Natural killer cell (primary cell): ENCODE measurements around the gene SPATA31E1. TPM values are rescaled to one million over a fixed set of nuclear protein-coding genes. Genes with fewer than 3 reads are reported as not detected.

Experiments
- ATAC-seq, 3 donors: fragments of 150-1000 bp in 2 of 3; fragments of 200-7000 bp in 1 of 3; cut with Tn5 transposase; 1 replicate in 1 of 3; 2 replicates in 2 of 3; pipeline ENCODE4 v1.10.0; 2021; ENCODE audit warnings: mild to moderate bottlenecking in 2 of 3, moderate library complexity in 2 of 3
- DNase-seq, 2 donors: peaks; one replicate each; pipeline versions ENCODE4 v3.0.0 to v3.0.0-alpha.2; 2013 to 2021; ENCODE audit warnings: mixed read lengths in 1 of 2
- H3K27ac ChIP-seq: one replicate; pipeline ENCODE4 v1.5.1; 2013; ENCODE audit warnings: mild to moderate bottlenecking, low read length
- H3K27me3 ChIP-seq: one replicate; pipeline ENCODE4 v1.6.1; 2013; ENCODE audit warnings: low read length; ENCODE audit not compliant: control insufficient read depth, insufficient read depth
- H3K36me3 ChIP-seq: one replicate; pipeline ENCODE4 v1.6.1; 2013; ENCODE audit warnings: low read length; ENCODE audit not compliant: control insufficient read depth, insufficient read depth
- H3K4me1 ChIP-seq: one replicate; pipeline ENCODE4 v1.6.1; 2013; ENCODE audit warnings: low read length; ENCODE audit not compliant: control insufficient read depth, insufficient read depth
- H3K4me3 ChIP-seq: one replicate; pipeline ENCODE4 v1.5.1; 2013; ENCODE audit warnings: low read length
- H3K9me3 ChIP-seq: one replicate; pipeline ENCODE4 v1.6.1; 2013; ENCODE audit warnings: low read length; ENCODE audit not compliant: control insufficient read depth, insufficient read depth
- H3K27ac Mint-ChIP-seq, 2 donors: one replicate each; pipeline ENCODE4 v1.8.0; 2022; ENCODE audit warnings: mild to moderate bottlenecking in 2 of 2, mixed read lengths in 2 of 2, moderate library complexity in 1 of 2
- H3K27me3 Mint-ChIP-seq, 2 donors: one replicate each; pipeline ENCODE4 v1.8.0; 2022; ENCODE audit warnings: low read depth in 2 of 2, mixed read lengths in 2 of 2
- H3K36me3 Mint-ChIP-seq: one replicate; pipeline ENCODE4 v1.8.0; 2022; ENCODE audit warnings: mixed read lengths
- H3K4me1 Mint-ChIP-seq, 2 donors: one replicate each; pipeline ENCODE4 v1.8.0; 2022; ENCODE audit warnings: mixed read lengths in 2 of 2
- H3K4me3 Mint-ChIP-seq: one replicate; pipeline ENCODE4 v1.8.0; 2022; ENCODE audit warnings: mild to moderate bottlenecking, moderate library complexity, mixed read lengths
- H3K9me3 Mint-ChIP-seq, 2 donors: one replicate each; pipeline ENCODE4 v1.8.0; 2022; ENCODE audit warnings: mixed read lengths in 2 of 2
- CTCF ChIP-seq: fragments of 200-600 bp; IDR thresholded peaks from one replicate; pipeline ENCODE4 v1.8.0; 2022; ENCODE audit warnings: antibody characterized with exemption
- WGBS: methylation state at CpG from one replicate; pipeline ENCODE4 v1.1.7; 2013; ENCODE audit warnings: missing lambda C conversion rate; ENCODE audit not compliant: insufficient coverage; 5-methylcytosine and 5-hydroxymethylcytosine counted together
- intact Hi-C: fragments of 100-400 bp; cut with micrococcal nuclease; formaldehyde crosslinking; loops from one replicate; pipeline ENCODE4 v1.14.2; 2022
- total RNA-seq, 4 donors: library from RNA; stranded (reverse); fragments of 120-200 nt in 1 of 4; gene quantifications; one replicate each; pipeline versions ENCODE4 v1.2.3 to v1.2.4, GENCODE V29; 2013 to 2022

The SPATA31E1 gene
- total RNA-seq, 3 donors from 2014 or later (not counting 1 experiment from before 2014, with no cell fraction given) = not detected

GRCh38 chr9:87880683-87881082 lies 2.0 kb upstream of the SPATA31E1 start:
- ATAC-seq = no peak
- Histone ChIP-seq H3K36me3 (no peaks in the 10 kb centered on the region), H3K4me3 (no peak overlapping the region), H3K27ac (no peak overlapping the region), H3K27me3 (no peaks in the 10 kb centered on the region), H3K9me3 (no peaks in the 10 kb centered on the region), H3K4me1 (no peaks in the 10 kb centered on the region)
- Mint-ChIP-seq H3K27ac (no peak overlapping the region), H3K4me1 (no peaks in the 10 kb centered on the region), H3K27me3 (peaks cover 14 to 15% of the 10 kb centered on the region in 2 donors), H3K36me3 (no peaks in the 10 kb centered on the region), H3K4me3 (no peak overlapping the region), H3K9me3 (no peaks in the 10 kb centered on the region)
- no peak for TF ChIP-seq CTCF
- no peak for DNase-seq
- 80% methylated on average over 6 of the region's 6 CpGs for WGBS
- intact Hi-C loops = no loop called here

- intact Hi-C loops = no loop called here
Observed at GRCh38 chr9:87883274-87883673, 597 bp downstream of the SPATA31E1 start.

GRCh38 chr9:87883990-87884389 lies 1.3 kb downstream of the SPATA31E1 start:
- TF ChIP-seq CTCF = no peak
- intact Hi-C loops = no loop called here
- no peak overlapping the region for H3K27ac ChIP-seq

More at GRCh38 chr9:87883274-87883673, 597 bp downstream of the SPATA31E1 start:
- 81% methylated on average over 6 of the region's 6 CpGs for WGBS
- Mint-ChIP-seq H3K27ac (no peak overlapping the region), H3K27me3 (peaks cover 0 to 12% of the 10 kb centered on the region in 2 donors), H3K9me3 (no peaks in the 10 kb centered on the region), H3K4me1 (no peaks in the 10 kb centered on the region), H3K36me3 (no peaks in the 10 kb centered on the region), H3K4me3 (no peak overlapping the region)
- no peaks in the 10 kb centered on the region for H3K4me1 ChIP-seq
- no peaks in the 10 kb centered on the region for H3K27me3 ChIP-seq
- TF ChIP-seq CTCF = no peak
- ATAC-seq (no peak), DNase-seq (no peak)
- no peak overlapping the region for H3K27ac ChIP-seq
- no peaks in the 10 kb centered on the region for H3K9me3 ChIP-seq
- H3K4me3 ChIP-seq = no peak overlapping the region
- no peaks in the 10 kb centered on the region for H3K36me3 ChIP-seq

More at GRCh38 chr9:87883990-87884389, 1.3 kb downstream of the SPATA31E1 start:
- Mint-ChIP-seq H3K4me1 (no peaks in the 10 kb centered on the region), H3K27ac (no peak overlapping the region), H3K27me3 (peaks cover 0 to 10% of the 10 kb centered on the region in 2 donors), H3K4me3 (no peak overlapping the region), H3K36me3 (no peaks in the 10 kb centered on the region), H3K9me3 (no peaks in the 10 kb centered on the region)
- Histone ChIP-seq H3K36me3 (no peaks in the 10 kb centered on the region), H3K9me3 (no peaks in the 10 kb centered on the region), H3K4me1 (no peaks in the 10 kb centered on the region), H3K27me3 (no peaks in the 10 kb centered on the region), H3K4me3 (no peak overlapping the region)
- no peak for DNase-seq
- ATAC-seq = no peak
- WGBS = 81% methylated on average over 8 of the region's 8 CpGs
